ENCODE measurements around the gene DEF6. TPM values are rescaled to one million over a fixed set of nuclear protein-coding genes. Genes with fewer than 3 reads are reported as not detected.
A peak's percentile ranks its signal among the peaks of the same experiment; 100 is the strongest.

DEF6 gene
- total RNA-seq, 1 donor from 2014 or later, result 0.82 TPM

DNA sequence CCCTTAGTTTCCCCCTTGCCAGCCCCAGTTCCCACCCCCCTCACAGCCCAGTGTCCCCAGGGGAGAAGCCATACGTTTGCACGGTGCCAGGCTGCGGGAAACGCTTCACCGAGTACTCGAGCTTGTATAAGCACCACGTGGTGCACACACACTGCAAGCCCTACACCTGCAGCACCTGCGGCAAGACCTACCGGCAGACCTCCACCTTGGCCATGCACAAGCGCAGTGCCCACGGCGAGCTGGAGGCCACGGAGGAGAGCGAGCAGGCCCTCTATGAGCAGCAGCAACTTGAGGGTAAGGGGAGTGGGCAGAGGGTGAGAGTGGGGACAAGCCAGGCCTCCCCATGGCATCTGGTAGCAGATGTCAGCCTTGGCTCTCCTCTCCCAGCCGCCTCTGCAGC is 5.1 kb upstream of the DEF6 start:
- Mint-ChIP-seq H3K27ac (ENCODE audit: unreplicated experiment) (no peak overlapping the region), H3K4me1 (ENCODE audit: low read depth) (peaks cover 2% of the 10 kb centered on the region), H3K4me3 (ENCODE audit: unreplicated experiment) (no peak overlapping the region), H3K36me3 (ENCODE audit: low read depth) (peaks cover 37% of the 10 kb centered on the region), H3K27me3 (ENCODE audit: low read depth) (no peaks in the 10 kb centered on the region), H3K9me3 (ENCODE audit: low read depth) (no peaks in the 10 kb centered on the region)
- peak; percentile 92 for DNase-seq (ENCODE audit: low spot score)
- TF ChIP-seq, protein P1, sequence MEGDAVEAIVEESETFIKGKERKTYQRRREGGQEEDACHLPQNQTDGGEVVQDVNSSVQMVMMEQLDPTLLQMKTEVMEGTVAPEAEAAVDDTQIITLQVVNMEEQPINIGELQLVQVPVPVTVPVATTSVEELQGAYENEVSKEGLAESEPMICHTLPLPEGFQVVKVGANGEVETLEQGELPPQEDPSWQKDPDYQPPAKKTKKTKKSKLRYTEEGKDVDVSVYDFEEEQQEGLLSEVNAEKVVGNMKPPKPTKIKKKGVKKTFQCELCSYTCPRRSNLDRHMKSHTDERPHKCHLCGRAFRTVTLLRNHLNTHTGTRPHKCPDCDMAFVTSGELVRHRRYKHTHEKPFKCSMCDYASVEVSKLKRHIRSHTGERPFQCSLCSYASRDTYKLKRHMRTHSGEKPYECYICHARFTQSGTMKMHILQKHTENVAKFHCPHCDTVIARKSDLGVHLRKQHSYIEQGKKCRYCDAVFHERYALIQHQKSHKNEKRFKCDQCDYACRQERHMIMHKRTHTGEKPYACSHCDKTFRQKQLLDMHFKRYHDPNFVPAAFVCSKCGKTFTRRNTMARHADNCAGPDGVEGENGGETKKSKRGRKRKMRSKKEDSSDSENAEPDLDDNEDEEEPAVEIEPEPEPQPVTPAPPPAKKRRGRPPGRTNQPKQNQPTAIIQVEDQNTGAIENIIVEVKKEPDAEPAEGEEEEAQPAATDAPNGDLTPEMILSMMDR (IDR thresholded peaks at IDR 0.05), result no peak

DNA sequence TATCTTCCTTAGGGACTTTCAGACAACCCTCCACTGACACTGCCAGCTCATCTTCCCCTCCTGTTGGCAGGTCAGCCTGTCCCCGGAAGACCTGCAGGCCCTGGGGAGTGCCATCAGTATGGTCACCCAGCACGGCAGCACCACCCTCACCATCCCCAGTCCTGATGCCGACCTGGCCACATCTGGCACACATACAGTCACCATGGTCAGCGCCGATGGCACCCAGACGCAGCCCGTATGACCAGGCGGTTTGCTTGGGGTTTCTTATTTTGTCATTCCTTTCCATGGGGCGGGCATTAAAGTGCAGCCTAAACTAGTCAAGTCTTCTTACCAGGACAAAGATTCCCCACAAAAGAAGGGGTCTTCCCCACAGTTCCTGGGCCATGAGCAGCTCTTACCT is 3.9 kb upstream of the DEF6 start:
- peaks cover 27% of the 10 kb centered on the region for H3K36me3 Mint-ChIP-seq (ENCODE audit: low read depth)
- H3K27me3 Mint-ChIP-seq (ENCODE audit: low read depth), result no peaks in the 10 kb centered on the region
- H3K4me3 Mint-ChIP-seq (ENCODE audit: unreplicated experiment), result no peak overlapping the region
- DNase-seq (ENCODE audit: low spot score), result peak; percentile 47
- no peak overlapping the region for H3K27ac Mint-ChIP-seq (ENCODE audit: unreplicated experiment)
- TF ChIP-seq, protein P1 (IDR thresholded peaks at IDR 0.05), result no peak
- no peaks in the 10 kb centered on the region for H3K9me3 Mint-ChIP-seq (ENCODE audit: low read depth)
- peaks cover 3% of the 10 kb centered on the region for H3K4me1 Mint-ChIP-seq (ENCODE audit: low read depth)

DNA sequence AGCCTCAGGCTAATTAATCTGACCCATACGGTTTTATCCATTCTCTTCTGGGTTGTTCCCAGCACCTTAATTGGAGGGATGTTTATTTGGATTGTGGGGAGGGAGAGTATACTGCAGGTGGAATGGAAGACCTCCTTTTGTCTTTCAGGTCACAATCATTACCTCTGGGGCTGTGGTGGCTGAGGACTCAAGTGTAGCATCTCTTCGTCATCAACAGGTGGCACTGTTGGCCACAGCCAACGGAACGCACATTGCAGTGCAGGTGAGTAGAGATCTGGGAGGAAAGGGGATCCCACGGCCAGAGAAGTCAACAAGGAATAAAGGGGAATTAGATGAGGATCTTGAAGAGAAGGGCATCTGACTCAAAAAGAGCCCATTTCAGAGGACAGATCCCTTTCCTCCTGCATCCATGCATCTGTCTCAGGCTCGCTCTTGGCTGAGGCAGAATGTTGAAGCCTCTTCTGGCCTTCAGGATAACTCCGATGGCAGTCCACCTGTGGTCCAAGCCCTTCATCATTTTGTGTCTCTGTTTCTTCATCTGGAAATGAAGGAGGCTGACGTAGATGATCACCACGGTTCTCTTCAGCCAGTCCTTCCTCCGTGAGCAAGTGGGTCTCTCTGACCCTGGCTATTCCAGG is 3.2 kb upstream of the DEF6 start:
- no peak overlapping the region for H3K4me3 Mint-ChIP-seq (ENCODE audit: unreplicated experiment)
- no peaks in the 10 kb centered on the region for H3K9me3 Mint-ChIP-seq (ENCODE audit: low read depth)
- H3K27ac Mint-ChIP-seq (ENCODE audit: unreplicated experiment), result no peak overlapping the region
- no peaks in the 10 kb centered on the region for H3K27me3 Mint-ChIP-seq (ENCODE audit: low read depth)
- peaks cover 23% of the 10 kb centered on the region for H3K36me3 Mint-ChIP-seq (ENCODE audit: low read depth)
- H3K4me1 Mint-ChIP-seq (ENCODE audit: low read depth), result peaks cover 3% of the 10 kb centered on the region
- TF ChIP-seq, protein P1 (IDR thresholded peaks at IDR 0.05), result peak; percentile 82
- peak; percentile 39 for DNase-seq (ENCODE audit: low spot score)

DNA sequence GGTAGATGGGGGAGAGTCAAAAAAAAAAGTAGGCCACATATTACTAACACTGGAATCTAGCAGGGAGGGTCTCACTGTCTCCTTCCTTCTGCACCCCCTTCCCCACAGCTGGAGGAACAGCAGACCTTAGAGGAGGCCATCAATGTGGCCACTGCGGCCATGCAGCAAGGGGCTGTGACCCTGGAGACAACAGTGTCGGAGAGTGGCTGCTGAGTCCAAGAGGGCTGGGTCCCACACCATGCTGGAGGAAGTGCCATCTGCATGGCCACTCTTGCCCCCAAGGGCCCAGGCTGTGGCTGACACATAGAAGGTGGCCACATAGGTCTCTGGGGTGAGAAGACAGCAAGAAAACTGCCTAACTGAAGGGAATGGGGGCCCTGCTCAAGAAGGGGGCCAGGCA is 2.6 kb upstream of the DEF6 start:
- Mint-ChIP-seq H3K9me3 (ENCODE audit: low read depth) (no peaks in the 10 kb centered on the region), H3K27me3 (ENCODE audit: low read depth) (no peaks in the 10 kb centered on the region), H3K4me3 (ENCODE audit: unreplicated experiment) (no peak overlapping the region), H3K4me1 (ENCODE audit: low read depth) (peaks cover 3% of the 10 kb centered on the region), H3K27ac (ENCODE audit: unreplicated experiment) (no peak overlapping the region), H3K36me3 (ENCODE audit: low read depth) (peaks cover 21% of the 10 kb centered on the region)
- TF ChIP-seq, protein P1 (IDR thresholded peaks at IDR 0.05), result no peak
- peak; percentile 57 for DNase-seq (ENCODE audit: low spot score)

DNA sequence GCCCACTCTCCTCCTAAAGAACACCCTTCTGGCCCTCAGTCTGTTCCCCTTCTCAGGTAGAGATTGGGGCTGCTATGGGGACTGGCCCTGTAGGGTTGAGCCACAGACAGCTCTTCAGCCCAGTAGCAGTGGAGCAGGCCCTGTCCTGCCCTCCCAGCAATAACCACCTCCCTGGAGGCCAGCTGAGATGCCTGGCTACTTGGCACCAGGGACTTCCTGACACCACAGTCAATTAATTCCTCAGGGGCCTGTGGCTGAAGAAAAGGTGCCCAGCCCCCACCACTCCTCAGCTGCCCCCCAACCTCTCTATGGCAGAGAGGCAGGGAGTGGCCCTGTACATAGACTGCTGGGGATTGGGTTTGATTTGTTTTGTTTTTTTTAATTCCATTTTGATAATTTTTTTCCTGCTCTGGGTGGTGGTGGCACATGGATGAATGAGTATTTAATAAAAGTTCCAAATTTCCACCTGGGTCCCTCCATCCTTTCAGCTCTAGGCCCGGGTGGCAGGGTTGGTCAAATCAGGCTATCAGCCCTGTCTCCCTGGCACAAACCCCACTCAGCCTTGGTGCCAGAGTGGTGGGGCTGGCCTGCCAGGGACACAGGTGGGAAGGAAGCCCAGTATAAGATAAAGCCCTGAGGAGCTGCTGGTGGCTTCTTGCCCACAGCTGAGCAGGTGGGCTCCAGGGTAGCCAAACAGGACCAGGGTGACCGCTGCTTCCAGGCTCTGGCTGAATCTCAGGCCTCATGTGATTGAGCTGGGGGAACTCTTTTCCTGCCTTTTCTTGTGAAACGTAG is 1.9 kb upstream of the DEF6 start:
- H3K4me3 Mint-ChIP-seq (ENCODE audit: unreplicated experiment), result no peak overlapping the region
- H3K27ac Mint-ChIP-seq (ENCODE audit: unreplicated experiment), result no peak overlapping the region
- H3K27me3 Mint-ChIP-seq (ENCODE audit: low read depth), result no peaks in the 10 kb centered on the region
- peaks cover 17% of the 10 kb centered on the region for H3K36me3 Mint-ChIP-seq (ENCODE audit: low read depth)
- TF ChIP-seq, protein P1 (IDR thresholded peaks at IDR 0.05), result no peak
- H3K4me1 Mint-ChIP-seq (ENCODE audit: low read depth), result peaks cover 3% of the 10 kb centered on the region
- H3K9me3 Mint-ChIP-seq (ENCODE audit: low read depth), result no peaks in the 10 kb centered on the region
- DNase-seq (ENCODE audit: low spot score), result peak; percentile 43

Measured in chondrocyte (in vitro differentiated cells).